Fibroblast of lung (primary cell): Measurements from ENCODE around the gene NAGPA.

Source experiments
- EZH2 ChIP-seq: IDR thresholded peaks from 2 replicates; pipeline ENCODE4 v1.5.1; 2012; ENCODE audit warnings: low read length, control low read depth, mild to moderate bottlenecking; ENCODE audit errors: missing control alignments
- TF ChIP-seq, protein P1 (sequence below), 2 donors: IDR thresholded peaks in 1 of 2; conservative IDR thresholded peaks in 1 of 2; 1 replicate in 1 of 2; 2 replicates in 1 of 2; pipeline ENCODE4 v1.5.1; 2011 to 2012; ENCODE audit warnings: low read length in 2 of 2, control low read depth in 1 of 2, inconsistent platforms in 1 of 2, low read depth in 1 of 2, mild to moderate bottlenecking in 1 of 2

DNA sequence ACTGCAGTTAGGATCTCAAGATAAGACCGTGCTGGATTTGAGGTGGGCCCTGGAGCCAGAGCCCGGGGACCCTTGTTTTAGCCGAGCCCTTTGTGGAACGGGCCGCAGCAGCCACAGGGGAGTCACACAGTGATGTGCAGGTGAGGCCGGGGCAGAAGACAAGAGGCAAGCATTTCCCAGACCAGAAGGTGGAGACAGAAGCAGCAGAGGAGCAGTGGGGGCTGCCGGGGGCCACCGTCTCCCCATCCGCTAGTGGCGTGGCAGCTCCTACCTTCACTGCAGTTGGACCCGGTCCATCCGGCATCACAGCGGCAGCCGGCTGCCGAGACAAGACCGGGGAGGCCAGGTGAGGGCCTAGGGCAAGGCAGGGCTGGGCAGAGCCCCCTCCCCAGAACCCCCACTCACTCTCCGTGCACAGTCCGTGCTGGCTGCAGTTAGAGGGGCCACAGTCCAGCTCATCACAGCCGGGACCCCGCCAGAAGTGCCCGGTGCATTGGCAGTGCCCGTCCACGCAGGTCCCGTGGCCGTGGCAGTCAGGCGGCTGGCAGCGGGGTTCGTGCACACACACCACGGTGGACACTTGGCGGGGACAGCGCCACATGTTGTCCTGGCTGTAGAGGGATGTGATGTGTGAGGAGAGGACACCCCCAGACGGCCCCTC, 6.0 kb downstream of the NAGPA start:
- TF ChIP-seq, protein P1, sequence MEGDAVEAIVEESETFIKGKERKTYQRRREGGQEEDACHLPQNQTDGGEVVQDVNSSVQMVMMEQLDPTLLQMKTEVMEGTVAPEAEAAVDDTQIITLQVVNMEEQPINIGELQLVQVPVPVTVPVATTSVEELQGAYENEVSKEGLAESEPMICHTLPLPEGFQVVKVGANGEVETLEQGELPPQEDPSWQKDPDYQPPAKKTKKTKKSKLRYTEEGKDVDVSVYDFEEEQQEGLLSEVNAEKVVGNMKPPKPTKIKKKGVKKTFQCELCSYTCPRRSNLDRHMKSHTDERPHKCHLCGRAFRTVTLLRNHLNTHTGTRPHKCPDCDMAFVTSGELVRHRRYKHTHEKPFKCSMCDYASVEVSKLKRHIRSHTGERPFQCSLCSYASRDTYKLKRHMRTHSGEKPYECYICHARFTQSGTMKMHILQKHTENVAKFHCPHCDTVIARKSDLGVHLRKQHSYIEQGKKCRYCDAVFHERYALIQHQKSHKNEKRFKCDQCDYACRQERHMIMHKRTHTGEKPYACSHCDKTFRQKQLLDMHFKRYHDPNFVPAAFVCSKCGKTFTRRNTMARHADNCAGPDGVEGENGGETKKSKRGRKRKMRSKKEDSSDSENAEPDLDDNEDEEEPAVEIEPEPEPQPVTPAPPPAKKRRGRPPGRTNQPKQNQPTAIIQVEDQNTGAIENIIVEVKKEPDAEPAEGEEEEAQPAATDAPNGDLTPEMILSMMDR (conservative IDR thresholded peaks at IDR 0.05 in 1 of 2, IDR thresholded peaks at IDR 0.05 in 1 of 2; ENCODE audit: low read depth in 1 of 2, low read length in 2 of 2): no peak
- TF ChIP-seq EZH2: no peak
